GM19372 (cell line): ENCODE data around the gene ENTPD7.
A peak's percentile ranks its signal among the peaks of the same experiment; 100 is the strongest.
"Not testable (repeated sequence)": the region's sequence is repeated elsewhere in the genome, so short reads cannot be mapped to it uniquely, and the experiment has no call there.

Experiments
- ATAC-seq: cut with Tn5 transposase; IDR thresholded peaks from one replicate; pipeline ENCODE4 v1.9.1; 2021; ENCODE audit warnings: mild to moderate bottlenecking, low read depth, moderate library complexity; ENCODE audit not compliant: unreplicated experiment

The ENTPD7 gene, protein sequence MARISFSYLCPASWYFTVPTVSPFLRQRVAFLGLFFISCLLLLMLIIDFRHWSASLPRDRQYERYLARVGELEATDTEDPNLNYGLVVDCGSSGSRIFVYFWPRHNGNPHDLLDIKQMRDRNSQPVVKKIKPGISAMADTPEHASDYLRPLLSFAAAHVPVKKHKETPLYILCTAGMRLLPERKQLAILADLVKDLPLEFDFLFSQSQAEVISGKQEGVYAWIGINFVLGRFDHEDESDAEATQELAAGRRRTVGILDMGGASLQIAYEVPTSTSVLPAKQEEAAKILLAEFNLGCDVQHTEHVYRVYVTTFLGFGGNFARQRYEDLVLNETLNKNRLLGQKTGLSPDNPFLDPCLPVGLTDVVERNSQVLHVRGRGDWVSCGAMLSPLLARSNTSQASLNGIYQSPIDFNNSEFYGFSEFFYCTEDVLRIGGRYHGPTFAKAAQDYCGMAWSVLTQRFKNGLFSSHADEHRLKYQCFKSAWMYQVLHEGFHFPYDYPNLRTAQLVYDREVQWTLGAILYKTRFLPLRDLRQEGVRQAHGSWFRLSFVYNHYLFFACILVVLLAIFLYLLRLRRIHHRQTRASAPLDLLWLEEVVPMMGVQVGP

DNA sequence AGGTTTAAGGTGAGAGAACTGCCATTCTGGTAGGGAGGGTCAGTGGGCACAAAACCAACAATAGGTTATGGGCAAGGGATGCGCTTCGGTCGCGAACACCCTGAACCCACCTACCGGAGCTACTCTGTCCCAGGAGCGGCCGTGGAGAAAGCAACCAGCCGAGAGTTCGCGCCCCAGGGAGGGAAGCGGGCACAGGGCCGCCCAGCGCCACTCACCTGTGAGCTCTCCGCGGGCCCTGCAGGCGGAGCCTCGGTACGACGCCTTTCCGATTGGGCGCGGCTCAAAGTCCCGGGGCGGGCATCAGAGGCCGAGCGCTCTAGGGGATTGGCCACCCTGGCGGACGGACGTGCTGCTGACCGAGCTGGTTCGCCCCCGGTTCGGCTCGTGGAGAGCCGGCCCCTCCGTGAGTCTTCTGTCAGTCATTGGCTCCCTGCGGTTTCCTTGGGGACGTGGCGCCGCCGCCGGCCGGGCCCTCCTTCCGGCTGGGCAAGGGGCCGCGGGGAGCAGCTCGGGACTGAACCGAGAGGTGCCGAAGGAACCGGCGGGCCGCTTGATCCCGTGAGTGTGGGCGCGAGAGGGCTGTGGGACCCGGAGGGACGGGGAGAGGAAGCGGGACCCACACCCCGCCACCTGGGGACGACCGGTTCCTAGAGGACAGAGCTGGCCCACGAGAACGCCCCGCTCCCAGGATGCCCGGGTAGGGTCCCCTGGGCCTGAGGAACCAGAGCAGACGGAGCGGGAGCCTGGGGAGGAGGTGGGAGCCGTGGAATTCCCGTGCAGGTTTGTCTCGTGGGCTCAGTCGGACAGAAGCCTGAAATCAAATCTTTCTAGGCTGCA lies at the start of gene ENTPD7:
Gene ENTPD7 (plus strand): TSS at position 479 of the 837 bp plus-strand sequence. CDS start 448 bp downstream, outside the sequence.
- peak; percentile 99 for ATAC-seq

DNA sequence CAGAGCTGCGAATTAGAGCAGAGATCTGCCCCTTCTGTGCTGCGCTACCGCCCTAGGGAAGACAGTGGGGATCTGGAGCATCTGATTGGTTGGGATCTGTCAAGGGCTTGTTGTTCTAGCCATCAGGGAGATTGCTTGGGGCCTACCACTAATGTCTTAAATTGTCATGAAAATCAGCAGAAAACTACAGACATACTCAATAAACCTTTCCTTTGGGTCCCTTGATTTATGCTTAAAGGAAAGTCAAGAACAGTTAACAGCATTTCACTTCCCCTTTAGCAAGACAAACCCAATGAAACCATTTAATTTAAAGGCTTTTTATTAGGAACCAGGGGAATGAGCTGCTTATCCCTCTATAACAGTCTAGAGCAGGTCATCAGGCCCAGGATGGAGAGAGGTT lies 49.1 kb upstream of the ENTPD7 start:
- no peak for ATAC-seq

DNA sequence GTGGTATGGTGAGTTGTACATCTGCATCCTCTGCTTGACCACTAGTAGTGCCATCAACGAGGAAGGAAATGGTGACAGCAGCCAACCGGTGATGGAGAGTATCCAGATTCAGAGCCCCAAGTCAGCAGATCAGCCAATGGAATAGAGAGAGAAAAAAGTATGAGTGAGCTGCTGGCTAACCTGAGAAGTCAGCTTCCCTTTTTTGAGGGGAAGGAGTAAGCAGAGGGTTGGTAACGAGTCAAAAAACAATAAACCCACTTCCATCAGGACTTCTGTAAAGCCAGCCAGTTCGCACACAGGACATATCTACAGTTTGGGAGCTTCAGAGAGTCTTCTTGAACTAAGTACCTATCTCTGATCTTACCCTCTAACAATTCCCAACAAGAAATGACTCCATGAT lies 48.0 kb upstream of the ENTPD7 start:
- ATAC-seq, result no peak

DNA sequence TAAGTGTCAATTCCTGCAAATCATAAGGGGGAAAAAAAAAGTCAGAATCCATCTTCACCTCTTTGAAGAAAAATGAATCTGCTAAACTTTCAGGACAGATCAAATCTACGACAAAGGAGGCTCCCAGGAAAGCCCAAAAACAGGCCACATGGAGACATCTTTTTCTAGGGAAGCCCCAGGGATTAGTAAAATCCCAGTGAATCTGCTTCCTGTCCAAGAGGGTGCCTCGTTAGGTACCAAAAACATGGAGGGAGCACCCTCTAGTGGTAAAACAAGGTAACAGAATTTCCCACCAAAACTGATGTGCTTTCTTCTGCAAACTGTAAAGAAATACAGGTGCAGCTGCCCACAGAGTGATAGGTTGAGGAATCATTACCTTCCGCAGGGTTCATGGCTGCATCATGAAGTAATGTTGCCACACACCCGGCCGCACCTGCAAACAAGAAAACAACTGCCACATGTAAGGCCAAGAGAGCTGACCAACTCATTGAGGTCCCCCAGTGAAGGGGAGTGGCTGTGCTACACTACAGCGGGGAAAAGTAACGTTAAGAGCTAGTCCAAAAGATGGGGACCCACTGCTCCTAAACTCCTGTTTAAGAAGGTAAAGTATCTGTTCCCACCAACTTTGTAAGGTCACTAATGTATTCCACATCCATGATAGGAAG lies 47.0 kb upstream of the ENTPD7 start:
- no peak for ATAC-seq

DNA sequence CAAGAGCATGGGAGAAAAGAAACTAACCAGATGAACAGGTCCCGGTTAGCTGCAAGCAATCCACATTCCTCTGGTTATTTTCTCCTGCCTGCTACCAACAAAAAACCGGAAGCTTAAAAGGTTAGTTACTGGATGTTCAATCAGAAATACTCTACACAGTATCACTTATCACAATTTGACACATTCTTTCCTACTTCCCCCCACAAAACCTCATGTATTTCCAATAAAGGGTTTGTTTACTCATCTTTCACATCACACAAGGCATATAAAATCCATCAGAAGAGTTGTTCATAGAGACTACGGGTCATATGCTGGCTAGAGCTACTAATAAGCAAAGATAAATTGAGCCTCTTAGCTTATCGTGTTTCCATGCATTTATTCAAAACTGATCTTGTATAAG lies 43.9 kb upstream of the ENTPD7 start:
- no peak for ATAC-seq

DNA sequence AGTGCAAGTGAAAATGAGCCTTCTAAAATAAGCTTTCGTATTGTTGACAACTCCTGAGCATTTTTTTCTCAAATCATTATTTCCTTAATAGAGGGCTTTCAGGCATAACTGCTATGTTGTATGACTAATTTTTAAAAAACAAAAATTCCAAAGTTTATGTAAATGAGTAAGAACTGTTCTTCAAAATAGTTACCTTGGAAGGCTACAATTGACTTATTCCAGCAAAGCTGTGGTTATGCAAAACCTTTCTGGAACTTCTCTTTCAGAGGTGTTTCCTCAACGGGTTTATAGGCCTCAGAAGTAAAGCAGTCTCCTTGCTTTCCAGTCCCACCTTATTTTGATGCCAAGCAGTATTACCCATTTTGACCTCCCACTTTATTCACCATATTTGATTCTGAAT lies 41.6 kb upstream of the ENTPD7 start:
- ATAC-seq, result no peak

DNA sequence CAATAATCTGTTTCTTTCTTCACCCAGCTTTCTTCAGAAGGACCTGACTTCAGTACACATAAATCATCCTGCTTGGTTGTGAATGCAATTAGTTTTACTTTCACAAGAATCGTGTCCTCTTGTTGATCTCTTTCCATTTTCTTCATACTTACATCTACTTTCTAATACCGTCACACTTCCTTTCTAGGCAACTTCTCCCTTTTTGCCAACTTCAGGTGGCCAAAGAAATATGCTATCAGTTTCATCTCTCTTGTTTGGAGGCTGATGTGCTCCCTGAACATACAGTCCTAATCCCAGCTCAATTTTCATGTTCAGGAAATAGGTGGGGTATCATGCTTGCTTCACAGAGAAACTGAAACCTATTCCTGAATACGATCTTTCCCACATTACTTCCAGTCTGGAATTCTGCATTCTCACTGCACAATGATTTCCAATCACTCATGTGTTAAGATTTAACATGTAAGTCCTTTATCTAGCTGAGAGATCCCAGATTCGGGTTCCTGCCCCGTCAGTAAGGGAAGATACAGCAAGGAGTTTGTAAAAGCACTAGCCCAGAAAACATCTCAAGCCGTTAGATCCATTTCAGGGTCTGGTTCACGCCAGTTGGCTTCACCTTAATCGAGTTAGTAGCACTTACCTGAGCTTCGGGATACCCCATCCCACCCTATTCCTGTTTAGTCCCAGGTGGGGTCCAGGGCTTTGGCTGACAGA lies 40.1 kb upstream of the ENTPD7 start:
- no peak for ATAC-seq

DNA sequence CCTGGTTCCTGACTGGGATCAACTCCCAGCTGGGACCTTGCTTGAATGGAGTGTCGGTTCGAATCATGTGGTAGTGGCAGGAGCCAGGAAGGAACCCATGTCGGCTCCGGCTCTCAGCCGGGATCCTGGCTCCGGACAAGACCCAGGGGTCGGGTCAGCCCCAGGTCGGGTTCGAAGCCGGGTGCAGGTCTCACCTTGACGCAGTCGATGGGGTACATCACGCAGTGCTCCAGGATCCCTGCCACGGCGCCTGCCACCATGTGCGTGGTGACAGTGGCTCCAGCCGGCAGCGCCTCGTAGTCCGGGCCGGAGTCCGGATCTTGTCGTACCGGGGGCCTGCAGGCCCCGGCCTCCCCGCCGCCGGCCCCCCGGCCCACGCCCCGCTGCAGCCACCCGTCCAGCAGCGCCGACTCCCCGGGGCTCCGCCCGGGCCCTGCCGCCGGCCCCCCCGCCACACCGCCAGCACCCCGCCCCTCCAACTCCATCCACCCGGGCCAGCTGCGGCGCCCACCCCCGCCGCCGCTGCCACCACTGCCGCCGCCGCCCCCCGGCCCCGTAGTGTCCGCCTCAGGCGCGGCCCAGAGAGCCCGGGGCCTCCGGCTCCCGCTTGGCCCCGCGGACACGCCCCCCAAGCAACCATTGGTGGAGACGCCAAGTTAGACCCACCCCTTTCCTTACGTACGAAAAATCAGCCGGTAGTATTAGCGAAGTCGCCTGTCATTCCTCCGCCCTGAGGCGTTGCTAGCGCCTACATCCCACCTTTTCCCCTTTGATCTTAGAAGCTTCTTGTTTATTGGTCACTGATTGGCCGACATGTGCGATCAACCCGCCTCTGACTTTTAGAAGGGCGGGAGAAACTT lies 39.2 kb upstream of the ENTPD7 start, which contains the start of gene SLC25A28:
Gene SLC25A28 (minus strand): TSS at position 589 of the 860 bp plus-strand sequence. CDS start 104 bp downstream, at position 485.
- ATAC-seq, result peak; percentile 0

DNA sequence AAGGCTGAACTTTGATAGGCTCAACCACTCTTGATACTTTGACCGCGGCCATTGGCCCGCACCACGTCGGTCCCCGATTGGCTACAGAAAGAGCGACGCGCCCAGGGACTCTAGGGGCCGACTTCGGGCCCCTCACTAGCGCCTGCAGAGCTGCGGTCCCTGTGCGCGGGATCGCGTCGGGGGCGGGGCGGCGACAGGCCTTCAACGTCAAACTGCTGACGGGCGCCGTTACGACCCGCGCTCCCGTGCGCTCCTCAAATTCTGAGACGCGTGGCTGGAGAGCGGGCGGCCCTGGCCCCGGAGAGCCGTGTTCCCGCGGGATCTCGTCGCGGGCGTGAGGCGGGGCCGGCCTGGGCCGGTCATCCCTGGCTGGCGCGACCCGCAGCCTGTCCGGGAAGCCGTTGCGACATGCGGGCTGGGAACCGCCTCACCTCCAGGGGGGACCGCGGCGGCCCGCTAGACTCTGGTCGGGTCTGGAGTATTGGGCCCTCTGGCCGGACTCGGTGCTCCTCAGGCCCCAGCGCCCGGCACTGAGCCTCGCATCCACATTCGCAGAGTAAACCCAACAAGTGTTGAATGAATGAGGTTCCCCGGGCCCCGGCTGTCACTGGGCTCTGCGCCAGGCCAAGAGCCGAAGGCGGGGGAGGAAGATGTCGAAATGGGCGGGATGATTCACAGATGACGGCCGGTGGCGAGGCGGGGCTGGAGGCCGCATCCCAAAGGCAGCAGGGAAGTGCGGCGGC lies 38.4 kb upstream of the ENTPD7 start:
- ATAC-seq, result peak; percentile 82

DNA sequence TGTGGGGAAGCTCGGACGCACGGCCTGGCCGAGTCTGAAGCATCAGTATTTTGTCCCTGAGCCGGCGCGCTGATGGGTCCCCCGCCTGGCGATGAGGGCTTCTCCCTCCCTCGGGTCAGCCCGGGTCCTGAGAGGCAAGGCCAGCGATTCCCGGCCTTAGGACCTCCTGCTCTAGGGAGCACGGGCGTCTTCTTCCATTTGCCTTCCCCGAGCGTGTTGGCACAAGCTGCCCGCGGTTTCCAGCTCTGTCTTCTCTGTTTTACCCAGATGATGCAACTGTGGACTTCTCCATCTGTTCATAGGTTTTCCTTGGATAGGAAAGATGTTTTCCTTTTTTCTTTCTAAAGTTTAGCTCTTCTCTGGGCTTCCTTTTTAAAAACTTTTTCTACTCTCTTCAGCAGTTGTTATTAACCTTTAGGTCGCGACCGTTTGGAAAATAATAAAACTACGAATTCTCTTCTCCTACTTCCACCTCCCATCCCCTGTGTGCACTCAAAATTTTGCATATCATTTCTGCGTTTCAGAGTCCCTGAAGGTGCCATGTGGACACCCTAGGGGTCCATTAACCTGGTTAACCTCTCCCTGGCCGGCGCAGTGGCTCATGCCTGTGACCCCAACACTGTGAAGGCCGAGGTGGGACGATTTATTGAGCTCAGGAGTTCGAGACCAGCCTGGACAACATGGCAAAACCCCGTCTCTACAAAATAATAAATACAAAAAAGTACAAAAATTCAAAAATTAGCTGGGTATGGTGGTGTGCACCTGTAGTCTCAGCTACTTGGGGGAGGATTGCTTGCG lies 37.7 kb upstream of the ENTPD7 start:
- ATAC-seq, result no peak

DNA sequence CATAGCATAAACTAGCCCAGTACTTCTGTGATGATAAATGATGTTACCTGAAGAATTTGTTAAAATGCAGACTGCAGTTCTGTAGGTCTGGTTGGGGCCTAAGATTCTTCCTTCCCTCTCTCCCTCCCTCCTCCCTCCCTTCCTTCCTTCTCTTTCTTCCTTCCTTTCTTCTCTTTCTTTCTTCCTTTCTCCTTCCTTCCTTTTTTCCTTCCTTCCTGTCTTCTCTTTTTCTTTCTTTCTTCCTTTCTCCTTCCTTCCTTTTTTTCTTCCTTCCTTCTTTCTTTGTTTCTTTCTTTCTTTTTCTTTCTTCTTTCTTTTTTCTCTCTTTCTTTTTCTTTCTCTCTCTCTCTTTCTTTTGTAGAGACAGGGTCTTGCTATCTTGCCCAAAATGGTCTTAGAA lies 35.4 kb upstream of the ENTPD7 start:
- no peak for ATAC-seq

DNA sequence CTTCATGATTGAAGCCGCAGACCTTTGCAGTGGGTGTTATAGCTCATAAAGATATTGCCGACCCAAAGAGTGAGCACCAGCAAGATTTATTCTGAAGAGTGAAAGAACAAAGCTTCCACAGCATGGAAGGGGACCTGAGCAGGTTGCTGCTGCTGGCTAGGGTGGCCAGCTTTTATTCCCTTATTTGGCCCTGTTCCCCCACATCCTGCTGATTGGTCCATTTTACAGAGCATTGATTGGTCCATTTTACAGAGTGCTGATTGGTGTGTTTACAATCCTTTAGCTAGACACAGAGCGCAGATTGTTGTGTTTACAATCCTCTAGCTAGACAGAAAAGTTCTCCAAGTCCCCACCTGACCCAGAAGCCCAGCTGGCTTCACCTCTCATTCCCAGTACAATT lies 34.2 kb upstream of the ENTPD7 start:
- not testable (repeated sequence) for ATAC-seq

DNA sequence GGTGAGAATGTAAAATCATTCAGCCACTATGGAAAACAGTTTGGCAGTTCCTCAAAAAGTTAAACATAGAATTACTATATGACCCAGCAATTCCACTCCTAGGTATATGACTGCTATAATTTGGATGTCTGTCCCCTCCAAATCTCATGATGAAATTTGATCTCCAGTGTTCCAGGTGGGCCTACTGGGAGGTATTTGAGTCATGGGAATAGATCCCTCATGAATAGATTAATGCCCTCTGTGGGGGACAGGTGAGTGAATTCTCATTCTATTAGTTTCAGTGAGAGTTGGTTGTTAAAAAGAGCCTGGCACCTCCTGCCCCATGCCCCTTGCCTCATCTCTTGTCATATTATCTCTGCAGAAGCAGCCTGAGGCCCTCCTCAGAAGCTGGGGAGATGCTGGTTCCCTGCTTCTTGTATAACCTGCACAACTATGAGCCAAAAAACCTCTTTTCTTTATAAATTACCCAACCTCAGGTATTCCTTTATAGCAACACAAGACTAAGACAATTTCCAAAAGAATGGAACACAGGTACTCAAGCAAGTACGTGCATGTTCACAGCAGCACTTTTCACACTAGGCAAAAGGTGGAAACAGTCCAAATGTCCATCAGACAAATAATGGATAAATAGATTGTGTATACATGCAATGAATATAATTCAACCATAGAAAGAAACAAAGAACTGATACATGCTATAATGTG lies 30.2 kb upstream of the ENTPD7 start:
- ATAC-seq, result no peak

DNA sequence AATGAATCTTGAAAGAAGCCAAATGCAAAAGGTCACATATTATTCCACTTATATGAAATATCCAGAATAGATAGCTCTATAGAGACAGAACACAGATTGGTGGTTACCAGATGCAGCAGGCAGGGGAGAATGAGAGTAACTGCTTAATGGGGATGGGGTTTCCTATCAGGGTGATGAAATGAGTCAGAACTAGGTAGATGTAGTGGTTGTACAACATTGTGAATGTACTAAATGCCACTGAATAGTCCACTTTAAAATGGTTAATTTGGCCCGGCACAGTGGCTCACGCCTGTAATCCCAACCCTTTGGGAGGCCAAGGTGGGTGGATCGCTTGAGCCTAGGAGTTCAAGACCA lies 29.7 kb upstream of the ENTPD7 start:
- no peak for ATAC-seq

DNA sequence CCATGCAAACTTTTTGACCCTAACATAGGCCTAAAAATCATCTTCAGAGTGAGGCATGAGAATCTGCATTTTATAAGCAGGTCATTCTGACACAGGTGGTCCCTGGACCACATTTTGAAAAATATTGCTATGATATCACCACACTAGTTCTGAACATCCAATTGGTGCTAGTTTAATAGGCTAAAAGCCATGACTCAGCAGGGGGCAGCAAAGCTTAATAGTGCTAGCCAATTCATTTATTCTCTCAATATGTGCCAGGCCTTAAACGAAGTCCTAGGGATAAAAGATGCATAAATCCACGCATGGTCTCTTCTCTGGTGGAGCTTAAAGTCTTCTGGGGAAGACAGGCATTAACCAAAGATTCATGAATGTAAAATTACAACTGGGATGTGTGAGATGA lies 28.9 kb upstream of the ENTPD7 start:
- no peak for ATAC-seq

DNA sequence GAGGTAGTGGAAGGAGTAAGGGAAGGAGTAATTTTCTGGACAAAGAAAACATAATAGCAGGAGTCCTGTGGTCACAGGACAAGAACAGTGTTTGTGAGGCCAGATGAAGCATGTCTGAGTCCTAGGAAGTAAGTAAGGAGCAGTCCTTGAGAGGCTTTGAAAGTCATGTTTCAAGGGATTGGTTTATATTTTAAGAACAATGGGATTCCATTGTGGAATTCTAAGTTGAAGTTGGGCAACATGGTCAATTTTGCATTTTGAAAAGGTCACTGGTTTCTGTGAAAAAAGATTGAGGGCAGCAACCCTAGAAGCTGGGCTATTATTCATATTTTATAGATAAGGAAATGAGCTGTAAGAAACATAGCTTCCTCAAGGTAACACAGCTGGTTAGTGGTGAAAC lies 28.3 kb upstream of the ENTPD7 start:
- no peak for ATAC-seq

DNA sequence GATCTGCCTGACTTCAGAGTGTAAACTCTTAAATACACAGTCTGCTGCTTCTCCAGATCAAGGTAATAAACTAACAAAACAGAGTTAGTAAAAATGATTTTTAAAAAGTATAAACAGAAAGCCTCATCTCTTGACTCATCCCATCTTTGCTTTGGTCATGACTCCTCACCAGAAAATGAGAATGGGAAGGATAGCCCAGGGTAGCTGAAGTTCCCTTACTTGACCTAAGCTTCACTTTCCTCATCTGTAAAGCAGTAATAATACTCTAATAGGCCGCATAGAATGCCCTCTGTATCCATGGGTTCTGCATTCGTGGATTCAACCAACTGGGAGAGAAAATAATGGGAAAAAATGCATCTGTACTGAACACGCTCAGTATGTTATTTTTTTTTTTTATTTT lies 27.8 kb upstream of the ENTPD7 start:
- ATAC-seq, result no peak
